K562 (cell line): ENCODE measurements around the gene SVIL. TPM values are rescaled to one million over a fixed set of nuclear protein-coding genes. Genes with fewer than 3 reads are reported as not detected.

ENCODE experiments used
- ATAC-seq: fragments of 200-7000 bp; cut with Tn5 transposase; 3 replicates; pipeline ENCODE4 v1.9.1; 2020; ENCODE audit warnings: moderate library complexity
- BruUV-seq: library from RNA; stranded (reverse); fragments of 400-500 nt; replicated peaks from 2 replicates; lab custom pipeline; 2021; lab: Mats Ljungman, UMichigan
- CTCF ChIA-PET: fragments of 300-600 bp; formaldehyde crosslinking; extraction: SDS; loops from one replicate; lab custom pipeline; 2021; ENCODE audit warnings: low intra/inter-chr PET ratio; lab: Yijun Ruan, JAX
- POLR2A ChIA-PET: fragments of 300-600, 350-650 bp; sonication (Branson Sonifier 250); formaldehyde crosslinking; extraction: SDS; loops from one replicate; lab custom pipeline; 2021; ENCODE audit warnings: antibody characterized with exemption, inconsistent platforms; lab: Yijun Ruan, JAX
- DNase-seq, 4 experiments: peaks; one replicate each; pipeline versions ENCODE4 v3.0.0 to v3.0.0-alpha.2; 2011 to 2018; ENCODE audit warnings: low spot score in 3 of 4, mixed read lengths in 3 of 4; ENCODE audit errors: extremely low read depth in 1 of 4
- FAIRE-seq: peaks from 2 replicates; lab custom pipeline; 2011; peaks lifted over from hg19 to GRCh38; lab: Jason Lieb, UNC
- H2AFZ ChIP-seq: 2 replicates; pipeline ENCODE4 v1.6.0; 2011; ENCODE audit warnings: low read depth, low read length, control low read depth, inconsistent platforms
- H3K27ac ChIP-seq: fragments of 200-600 bp; 3 replicates; pipeline ENCODE4 v1.8.0; 2011; ENCODE audit warnings: low read depth, mild to moderate bottlenecking, control low read depth, inconsistent platforms, low read length, moderate library complexity, mixed read lengths; ENCODE audit errors: extremely low read depth
- H3K27me3 ChIP-seq, 2 experiments: fragments of 300-600 bp in 1 of 2; 2 replicates in 1 of 2; 3 replicates in 1 of 2; pipeline versions ENCODE4 v1.6.0 to v1.8.0; 2011; ENCODE audit warnings: inconsistent platforms in 2 of 2, low read length in 2 of 2, mild to moderate bottlenecking in 1 of 2, mixed read lengths in 1 of 2, moderate library complexity in 1 of 2; ENCODE audit not compliant: control insufficient read depth in 2 of 2, insufficient read depth in 2 of 2
- H3K36me3 ChIP-seq: fragments of 300-600 bp; 3 replicates; pipeline ENCODE4 v1.8.0; 2011; ENCODE audit warnings: mild to moderate bottlenecking, low read length, inconsistent platforms; ENCODE audit not compliant: control insufficient read depth, insufficient read depth
- H3K4me1 ChIP-seq, 2 experiments: fragments of 200-600 bp in 1 of 2; replicated peaks in 1 of 2; 2 replicates in 1 of 2; 3 replicates in 1 of 2; pipeline versions ENCODE4 v1.5.1 to v1.8.0; 2011; ENCODE audit warnings: inconsistent platforms in 2 of 2, low read length in 2 of 2, mild to moderate bottlenecking in 1 of 2, mixed read lengths in 1 of 2, moderate library complexity in 1 of 2; ENCODE audit not compliant: control insufficient read depth in 2 of 2, insufficient read depth in 2 of 2
- H3K4me2 ChIP-seq: 2 replicates; pipeline ENCODE4 v1.6.1; 2011; ENCODE audit warnings: low read length, control low read depth, inconsistent platforms, mixed read lengths; ENCODE audit not compliant: insufficient read depth
- H3K4me3 ChIP-seq: fragments of 200-600 bp; sonication (generic), shearing (Covaris generic); 2 replicates; pipeline ENCODE4 v1.5.1; 2016; ENCODE audit warnings: control low read depth, inconsistent platforms
- H3K79me2 ChIP-seq: fragments of 200-600 bp; 3 replicates; pipeline ENCODE4 v1.8.0; 2011; ENCODE audit warnings: low read length, inconsistent platforms; ENCODE audit not compliant: control insufficient read depth, insufficient read depth
- H3K9ac ChIP-seq, 2 experiments: 2 replicates each; pipeline versions ENCODE4 v1.6.0 to v1.6.1; 2011; ENCODE audit warnings: low read depth in 2 of 2, low read length in 2 of 2, control low read depth in 1 of 2, inconsistent platforms in 1 of 2, mild to moderate bottlenecking in 1 of 2, mixed read lengths in 1 of 2; ENCODE audit not compliant: insufficient read depth in 1 of 2
- H3K9me1 ChIP-seq: one replicate; pipeline ENCODE4 v1.6.0; 2011; ENCODE audit warnings: inconsistent platforms, mild to moderate bottlenecking, low read length, moderate library complexity; ENCODE audit not compliant: control insufficient read depth, insufficient read depth
- H3K9me3 ChIP-seq: replicated peaks from 2 replicates; pipeline ENCODE4 v1.5.1; 2011; ENCODE audit warnings: low read depth, low read length, inconsistent platforms; ENCODE audit not compliant: control insufficient read depth, insufficient read depth
- H4K20me1 ChIP-seq: replicated peaks from 2 replicates; pipeline ENCODE4 v1.6.1; 2011; ENCODE audit warnings: low read length, inconsistent platforms, mixed read lengths; ENCODE audit not compliant: control insufficient read depth, insufficient read depth
- KDM5B ChIP-seq: fragments of 200-600 bp; sonication (generic); IDR thresholded peaks from 2 replicates; pipeline ENCODE4 v1.6.1; 2012; ENCODE audit warnings: low read depth, mild to moderate bottlenecking, moderate library complexity, low read length, control low read depth, inconsistent platforms; ENCODE audit not compliant: insufficient replicate concordance
- PTBP1 ChIP-seq: fragments of 200-400 bp; formaldehyde crosslinking; IDR thresholded peaks from 2 replicates; pipeline ENCODE4 v1.6.1; 2017; ENCODE audit warnings: low read depth, low read length
- SIN3A ChIP-seq, 2 experiments: fragments of 150-350 bp in 1 of 2; IDR thresholded peaks; 2 replicates each; pipeline ENCODE4 v1.6.1; 2011 to 2016; ENCODE audit warnings: borderline replicate concordance in 2 of 2, low read depth in 2 of 2, low read length in 2 of 2, mild to moderate bottlenecking in 2 of 2, moderate library complexity in 2 of 2; ENCODE audit not compliant: control insufficient read depth in 1 of 2
- SRSF1 ChIP-seq: fragments of 200-400 bp; formaldehyde crosslinking; IDR thresholded peaks from 2 replicates; pipeline ENCODE4 v1.6.1; 2017; ENCODE audit warnings: mild to moderate bottlenecking, low read depth, low read length, moderate library complexity
- THRAP3 ChIP-seq: fragments of 450-650 bp; IDR thresholded peaks from 2 replicates; pipeline ENCODE4 v1.6.1; 2016; ENCODE audit warnings: mild to moderate bottlenecking, inconsistent platforms, borderline replicate concordance
- ZNF639 ChIP-seq, 2 experiments: fragments of 200-800 bp in 1 of 2; sonication (Bioruptor generic) in 1 of 2; sonication (generic) in 1 of 2; formaldehyde crosslinking in 1 of 2; IDR thresholded peaks in 1 of 2; conservative IDR thresholded peaks in 1 of 2; 2 replicates each; pipeline versions ENCODE4 v1.5.0 to v1.6.1; 2016 to 2020; ENCODE audit warnings: missing compliant biosample characterization in 1 of 2, missing genetic modification characterization in 1 of 2, missing genetic modification reagents in 1 of 2
- WGBS: fragments of 100-300 bp; shearing (Covaris generic); methylation state at CpG from one replicate; pipeline ENCODE4 v1.1.6; 2016; ENCODE audit warnings: low coverage, mixed read lengths; ENCODE audit not compliant: insufficient coverage; ENCODE audit errors: missing lambda C conversion rate; 5-methylcytosine and 5-hydroxymethylcytosine counted together
- in situ Hi-C: fragments of 300-500 bp; cut with MboI; formaldehyde crosslinking; loops from 4 replicates; pipeline ENCODE4 v1.15.0; 2018; ENCODE audit warnings: inconsistent platforms, mixed read lengths
- intact Hi-C: fragments of 100-400 bp; cut with micrococcal nuclease; formaldehyde crosslinking; loops from 2 replicates; pipeline ENCODE4 v1.14.2; 2022
- polyA plus RNA-seq, 8 experiments: library from polyadenylated mRNA; depleted of rRNA in 4 of 8; stranded (reverse) in 5 of 8; unstranded in 3 of 8; fragments of >200 nt; fragmentation: Nextera tagmentation in 2 of 8; fragmentation: Illumina TruSeq in 1 of 8; extraction: Ambion mirVana in 2 of 8; extraction: Trizol in 1 of 8; gene quantifications; 2 replicates each; pipeline versions ENCODE4 v1.2.1 to v1.2.3, GENCODE V29; 2011 to 2014; ENCODE audit warnings: inconsistent platforms in 1 of 8, missing spikeins in 1 of 8
- total RNA-seq, 7 experiments: library from RNA; depleted of rRNA in 6 of 7; stranded (reverse); fragments of >200 nt in 6 of 7; fragmentation: Illumina TruSeq in 2 of 7; extraction: Trizol in 2 of 7; gene quantifications; 2 replicates each; pipeline versions ENCODE4 v1.2.1 to v1.2.3, GENCODE V29; 2011 to 2021; ENCODE audit warnings: low replicate concordance in 1 of 7
- TF ChIP-seq, protein P1 (sequence below): sonication (generic); formaldehyde crosslinking; IDR thresholded peaks from 2 replicates; pipeline ENCODE4 v1.8.1; 2023; ENCODE audit warnings: missing genetic modification reagents, mild to moderate bottlenecking, borderline replicate concordance

The SVIL gene
- total and polyA plus RNA-seq, 9 of the 15 experiments (the other 6 are each of a cell fraction or from before 2014, with no cell fraction given): under 0.01 to 0.18 (median 0.05) TPM; not detected in 3

DNA sequence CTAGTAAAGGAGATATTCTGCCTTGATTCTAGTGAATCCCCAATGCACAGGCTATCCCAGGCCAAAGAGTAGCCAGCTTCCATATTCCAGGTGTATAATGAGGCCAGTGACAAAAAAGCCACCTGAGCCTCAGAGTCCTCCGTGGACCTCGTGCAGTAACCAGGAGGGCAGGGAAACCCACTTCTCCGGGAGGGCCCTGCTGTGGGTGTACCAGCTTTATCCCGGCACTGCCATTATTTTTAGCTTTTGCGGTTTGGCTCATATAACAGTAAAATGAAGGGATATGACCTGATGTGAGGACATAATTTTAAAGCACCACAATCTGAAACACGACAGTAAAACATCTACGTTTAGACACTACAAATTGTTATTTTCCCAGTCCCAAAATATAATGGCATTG, 109.0 kb downstream of the SVIL start:
- no peak overlapping the region for H3K4me2 ChIP-seq
- no peak overlapping the region for H3K4me3 ChIP-seq
- ATAC-seq (no peak), DNase-seq (no peak), FAIRE-seq (no peak)
- in situ Hi-C loops: no loop called here
- no peak overlapping the region for H2AFZ ChIP-seq
- POLR2A ChIA-PET: no interaction called here
- CTCF ChIA-PET: no interaction called here
- no peak overlapping the region for H3K9ac ChIP-seq
- no peak overlapping the region for H3K27ac ChIP-seq
- no peaks in the 10 kb centered on the region for H4K20me1 ChIP-seq
- TF ChIP-seq PTBP1 (no peak), SRSF1 (no peak), ZNF639 (CRISPR knock-in tag; conservative IDR thresholded peaks at IDR 0.05 in 1 of 2, IDR thresholded peaks at IDR 0.05 in 1 of 2) (no peak), THRAP3 (no peak), KDM5B (no peak), SIN3A (IDR thresholded peaks at IDR 0.05; ENCODE audit: borderline replicate concordance in 2 of 2, control insufficient read depth in 1 of 2, low read depth in 2 of 2, low read length in 2 of 2) (no peak)
- TF ChIP-seq, protein P1, sequence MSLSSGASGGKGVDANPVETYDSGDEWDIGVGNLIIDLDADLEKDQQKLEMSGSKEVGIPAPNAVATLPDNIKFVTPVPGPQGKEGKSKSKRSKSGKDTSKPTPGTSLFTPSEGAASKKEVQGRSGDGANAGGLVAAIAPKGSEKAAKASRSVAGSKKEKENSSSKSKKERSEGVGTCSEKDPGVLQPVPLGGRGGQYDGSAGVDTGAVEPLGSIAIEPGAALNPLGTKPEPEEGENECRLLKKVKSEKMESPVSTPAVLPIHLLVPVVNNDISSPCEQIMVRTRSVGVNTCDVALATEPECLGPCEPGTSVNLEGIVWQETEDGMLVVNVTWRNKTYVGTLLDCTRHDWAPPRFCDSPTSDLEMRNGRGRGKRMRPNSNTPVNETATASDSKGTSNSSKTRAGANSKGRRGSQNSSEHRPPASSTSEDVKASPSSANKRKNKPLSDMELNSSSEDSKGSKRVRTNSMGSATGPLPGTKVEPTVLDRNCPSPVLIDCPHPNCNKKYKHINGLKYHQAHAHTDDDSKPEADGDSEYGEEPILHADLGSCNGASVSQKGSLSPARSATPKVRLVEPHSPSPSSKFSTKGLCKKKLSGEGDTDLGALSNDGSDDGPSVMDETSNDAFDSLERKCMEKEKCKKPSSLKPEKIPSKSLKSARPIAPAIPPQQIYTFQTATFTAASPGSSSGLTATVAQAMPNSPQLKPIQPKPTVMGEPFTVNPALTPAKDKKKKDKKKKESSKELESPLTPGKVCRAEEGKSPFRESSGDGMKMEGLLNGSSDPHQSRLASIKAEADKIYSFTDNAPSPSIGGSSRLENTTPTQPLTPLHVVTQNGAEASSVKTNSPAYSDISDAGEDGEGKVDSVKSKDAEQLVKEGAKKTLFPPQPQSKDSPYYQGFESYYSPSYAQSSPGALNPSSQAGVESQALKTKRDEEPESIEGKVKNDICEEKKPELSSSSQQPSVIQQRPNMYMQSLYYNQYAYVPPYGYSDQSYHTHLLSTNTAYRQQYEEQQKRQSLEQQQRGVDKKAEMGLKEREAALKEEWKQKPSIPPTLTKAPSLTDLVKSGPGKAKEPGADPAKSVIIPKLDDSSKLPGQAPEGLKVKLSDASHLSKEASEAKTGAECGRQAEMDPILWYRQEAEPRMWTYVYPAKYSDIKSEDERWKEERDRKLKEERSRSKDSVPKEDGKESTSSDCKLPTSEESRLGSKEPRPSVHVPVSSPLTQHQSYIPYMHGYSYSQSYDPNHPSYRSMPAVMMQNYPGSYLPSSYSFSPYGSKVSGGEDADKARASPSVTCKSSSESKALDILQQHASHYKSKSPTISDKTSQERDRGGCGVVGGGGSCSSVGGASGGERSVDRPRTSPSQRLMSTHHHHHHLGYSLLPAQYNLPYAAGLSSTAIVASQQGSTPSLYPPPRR (CRISPR knock-in tag): no peak
- intact Hi-C loops: no loop called here
- H3K9me3 ChIP-seq: no peaks in the 10 kb centered on the region
- H3K4me1 ChIP-seq: no peaks in the 10 kb centered on the region
- WGBS: 2% methylated on average over 7 of the region's 7 CpGs
- H3K79me2 ChIP-seq: no peaks in the 10 kb centered on the region
- no peaks in the 10 kb centered on the region for H3K36me3 ChIP-seq
- H3K27me3 ChIP-seq: peaks cover 26 to 47% of the 10 kb centered on the region in 2 experiments
- no TSS peak for BruUV-seq
- H3K9me1 ChIP-seq: no peaks in the 10 kb centered on the region
